GM21423 (cell line): Measurements from ENCODE around the gene MACO1.
"Not testable (repeated sequence)": the region's sequence is repeated elsewhere in the genome, so short reads cannot be mapped to it uniquely, and the experiment has no call there.

Experiments used
- ATAC-seq: cut with Tn5 transposase; IDR thresholded peaks from one replicate; pipeline ENCODE4 v1.9.1; 2021; ENCODE audit warnings: mild to moderate bottlenecking, moderate library complexity; ENCODE audit not compliant: unreplicated experiment

MACO1 gene

GRCh38 chr1:25423206-25423605 is 7.5 kb upstream of the MACO1 start:
- ATAC-seq: not testable (repeated sequence)

GRCh38 chr1:25425098-25426085 is 5.3 kb upstream of the MACO1 start:
- ATAC-seq: no peak

- no peak for ATAC-seq
These were observed 3.0 kb upstream of the MACO1 start for GRCh38 chr1:25427696-25428095.

- no peak for ATAC-seq
These were observed 2.1 kb upstream of the MACO1 start for GRCh38 chr1:25428475-25429166.

GRCh38 chr1:25430967-25431881 is 527 bp downstream of the MACO1 start:
- ATAC-seq: peak; percentile 22

GRCh38 chr1:25431955-25432719 is 1.4 kb downstream of the MACO1 start:
- ATAC-seq: no peak

GRCh38 chr1:25432749-25433388 is 2.2 kb downstream of the MACO1 start:
- ATAC-seq: no peak

- ATAC-seq: no peak
These were observed 2.9 kb downstream of the MACO1 start for GRCh38 chr1:25433389-25434186.

GRCh38 chr1:25435397-25436108 is 4.9 kb downstream of the MACO1 start:
- no peak for ATAC-seq

GRCh38 chr1:25437672-25438071 is 7.0 kb downstream of the MACO1 start:
- no peak for ATAC-seq

GRCh38 chr1:25439287-25439686 is 8.6 kb downstream of the MACO1 start:
- ATAC-seq: no peak

GRCh38 chr1:25442178-25442577 is 11.5 kb downstream of the MACO1 start:
- ATAC-seq: no peak

- no peak for ATAC-seq
These were observed 12.5 kb downstream of the MACO1 start for GRCh38 chr1:25443030-25443699.

GRCh38 chr1:25444604-25445003 is 13.9 kb downstream of the MACO1 start:
- not testable (repeated sequence) for ATAC-seq

GRCh38 chr1:25445993-25446538 is 15.4 kb downstream of the MACO1 start:
- ATAC-seq: no peak

GRCh38 chr1:25447547-25447946 is 16.9 kb downstream of the MACO1 start:
- ATAC-seq: peak; percentile 53

- no peak for ATAC-seq
These were observed 20.2 kb downstream of the MACO1 start for GRCh38 chr1:25450891-25451290.
